ENCODE data around the gene PSAP.

Gene PSAP

DNA sequence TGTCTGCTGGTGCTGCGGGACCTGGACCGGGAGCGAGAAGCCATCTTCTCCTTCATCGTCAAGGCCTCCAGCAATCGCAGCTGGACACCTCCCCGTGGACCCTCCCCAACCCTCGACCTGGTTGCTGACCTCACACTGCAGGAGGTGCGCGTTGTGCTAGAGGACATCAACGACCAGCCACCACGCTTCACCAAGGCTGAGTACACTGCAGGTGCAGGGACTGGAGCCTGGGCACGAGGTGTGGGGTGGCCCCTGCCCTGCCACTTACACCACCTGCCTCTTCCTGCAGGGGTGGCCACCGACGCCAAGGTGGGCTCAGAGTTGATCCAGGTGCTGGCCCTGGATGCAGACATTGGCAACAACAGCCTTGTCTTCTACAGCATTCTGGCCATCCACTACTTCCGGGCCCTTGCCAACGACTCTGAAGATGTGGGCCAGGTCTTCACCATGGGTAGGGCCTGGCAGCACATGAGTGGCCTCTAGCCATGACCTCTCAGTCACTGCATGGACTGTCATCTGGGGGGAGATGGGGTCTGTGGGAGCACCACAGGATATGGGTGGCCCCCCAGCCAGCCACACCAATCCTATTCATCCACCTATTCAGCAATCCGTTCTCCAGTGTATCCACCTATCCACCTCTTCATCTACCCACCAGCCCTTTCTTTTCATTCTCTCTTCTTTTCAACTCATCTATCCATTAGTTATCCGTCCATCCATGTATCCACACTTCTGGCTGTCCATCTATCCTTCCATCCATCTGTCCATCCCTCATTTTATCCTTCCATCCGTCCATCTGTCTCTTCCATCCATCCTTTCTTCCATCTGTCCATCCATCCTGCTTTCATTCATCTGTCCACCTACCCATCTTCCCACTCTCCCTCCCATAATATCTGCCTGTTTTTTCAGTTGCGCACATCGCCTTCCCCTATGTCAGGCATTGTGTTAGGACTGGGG lies 43.2 kb downstream of the PSAP start:
- peak; percentile 25 to 47 (median 42) for DNase-seq

DNA sequence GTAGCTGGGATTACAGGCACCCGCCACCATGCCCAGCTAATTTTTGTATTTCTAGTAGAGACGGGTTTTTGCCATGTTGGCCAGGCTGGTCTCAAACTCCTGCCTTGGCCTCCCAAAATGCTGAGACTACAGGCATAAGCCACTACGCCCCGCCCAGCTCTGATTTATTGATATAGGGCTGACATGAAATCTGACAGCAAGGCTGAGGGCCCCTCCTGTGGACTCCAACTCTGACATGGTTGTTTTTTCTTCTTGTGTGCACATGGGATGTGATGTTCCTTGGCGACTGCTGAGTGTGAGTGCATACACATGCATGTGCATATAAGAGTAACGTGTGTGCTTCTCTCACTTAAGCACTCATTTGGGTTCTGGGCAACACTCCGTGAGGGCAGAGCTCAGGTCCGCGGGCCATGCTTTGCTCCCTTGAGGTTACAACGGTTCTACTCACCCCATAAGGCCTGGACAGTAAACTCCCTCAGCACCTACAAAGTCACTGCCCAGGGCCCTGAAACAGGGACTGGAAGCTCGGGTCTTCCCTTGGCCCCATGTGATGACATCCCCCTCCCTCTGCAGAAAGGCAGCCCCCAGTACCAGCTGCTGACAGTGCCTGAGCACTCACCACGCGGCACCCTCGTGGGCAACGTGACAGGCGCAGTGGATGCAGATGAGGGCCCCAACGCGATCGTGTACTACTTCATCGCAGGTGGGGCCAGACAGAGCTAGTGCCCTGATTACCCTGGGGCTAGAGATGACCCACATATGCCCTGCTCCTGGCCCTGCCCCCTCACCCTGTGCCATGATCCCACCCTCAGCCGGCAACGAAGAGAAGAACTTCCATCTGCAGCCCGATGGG lies 44.1 kb downstream of the PSAP start:
- peak; percentile 33 to 49 (median 44) for DNase-seq

GRCh38 chr10:71805776-71806703 lies 45.0 kb downstream of the PSAP start:
- peak; percentile 78 to 87 (median 85) for DNase-seq

DNA sequence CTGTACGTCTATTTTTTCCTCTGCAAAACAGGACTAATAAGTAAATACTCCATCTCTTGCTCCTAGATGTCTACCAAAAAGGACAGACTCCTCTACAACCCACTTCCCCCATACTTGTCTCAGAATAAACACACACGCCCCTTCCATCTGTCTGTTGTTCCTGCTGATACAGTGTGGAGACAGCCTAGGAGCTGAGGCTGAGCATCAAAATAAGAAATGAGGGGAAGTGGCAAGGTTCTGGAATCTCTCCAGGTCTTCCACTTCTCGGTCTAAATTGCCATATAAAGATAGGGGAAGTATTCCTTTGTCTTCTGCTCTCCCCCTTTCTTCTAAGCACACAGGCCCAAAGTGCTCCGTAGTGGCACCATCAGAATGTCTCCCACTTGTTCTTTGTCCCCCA lies 47.0 kb downstream of the PSAP start:
- DNase-seq = peak; percentile 80 to 89 (median 83)

DNA sequence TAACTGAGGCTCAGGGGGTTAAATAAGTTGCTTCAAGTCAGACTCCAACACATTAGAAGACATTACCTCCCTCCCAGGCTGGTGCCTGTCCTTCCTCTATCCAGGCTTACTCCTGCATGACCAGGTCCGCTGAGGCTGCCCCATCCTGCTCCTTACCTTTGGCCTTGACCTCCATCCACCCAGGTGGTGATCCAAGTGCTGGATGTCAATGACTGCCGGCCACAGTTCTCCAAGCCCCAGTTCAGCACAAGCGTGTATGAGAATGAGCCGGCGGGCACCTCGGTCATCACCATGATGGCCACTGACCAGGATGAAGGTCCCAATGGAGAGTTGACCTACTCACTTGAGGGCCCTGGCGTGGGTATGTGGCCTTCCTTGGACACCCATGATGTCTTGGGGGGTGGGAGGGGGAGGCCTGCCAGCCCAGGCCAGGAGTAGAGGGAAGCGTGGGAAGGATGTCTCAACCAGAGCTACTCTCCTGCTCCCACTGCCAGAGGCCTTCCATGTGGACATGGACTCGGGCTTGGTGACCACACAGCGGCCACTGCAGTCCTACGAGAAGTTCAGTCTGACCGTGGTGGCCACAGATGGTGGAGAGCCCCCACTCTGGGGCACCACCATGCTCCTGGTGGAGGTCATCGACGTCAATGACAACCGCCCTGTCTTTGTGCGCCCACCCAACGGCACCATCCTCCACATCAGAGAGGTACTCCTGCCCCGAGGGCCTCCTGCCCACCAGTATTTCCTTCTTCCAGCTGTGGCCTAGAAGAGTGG lies 48.1 kb downstream of the PSAP start:
- DNase-seq = peak; percentile 20 to 39 (median 36)

GRCh38 chr10:71802235-71802634 lies 48.8 kb downstream of the PSAP start:
- DNase-seq = peak in 3 of 4 experiments; percentile 5 to 26 (median 13)

GRCh38 chr10:71801361-71801760 lies 49.7 kb downstream of the PSAP start:
- DNase-seq = peak; percentile 48 to 69 (median 54)

DNA sequence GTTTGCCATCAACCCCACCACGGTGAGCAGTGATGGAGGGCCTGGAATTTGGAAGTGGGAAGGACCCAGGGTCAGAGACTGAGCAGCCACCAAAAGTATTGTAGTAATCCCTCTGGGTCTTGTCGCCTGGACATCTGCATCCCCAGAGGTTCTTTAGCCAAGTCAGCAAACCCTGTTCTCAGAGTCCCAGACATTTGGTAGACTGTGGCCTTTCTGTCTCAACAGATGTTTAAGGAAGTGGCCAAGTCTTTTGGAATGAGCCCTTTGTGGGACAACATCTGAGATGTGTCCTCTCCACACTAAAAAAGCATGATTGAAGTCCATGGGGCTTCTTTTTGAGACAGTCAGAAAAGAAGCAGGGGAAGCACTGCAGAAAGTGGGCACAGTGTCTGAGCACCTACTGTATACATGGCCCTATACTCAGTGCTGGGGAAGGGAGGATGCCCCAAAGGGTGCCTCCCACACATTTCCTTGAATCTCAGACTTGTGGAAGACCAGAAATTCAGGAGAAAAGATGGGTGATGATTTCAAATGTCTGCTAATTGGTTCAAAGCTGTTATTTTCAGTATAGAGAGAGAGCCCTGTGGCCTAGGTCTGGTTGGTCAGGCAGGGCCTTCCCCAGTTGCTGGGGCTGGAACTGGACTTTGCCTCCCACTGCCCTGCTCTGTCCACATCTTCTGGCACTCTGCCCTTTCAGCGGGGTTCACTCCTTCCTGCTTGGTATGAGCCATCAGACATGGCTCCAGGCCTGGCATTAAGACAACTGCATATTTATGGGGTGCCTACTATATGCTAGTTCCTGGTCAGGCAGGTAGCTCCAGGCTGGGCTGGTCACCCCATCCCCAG lies 51.2 kb downstream of the PSAP start:
- peak; percentile 54 to 77 (median 64) for DNase-seq

DNA sequence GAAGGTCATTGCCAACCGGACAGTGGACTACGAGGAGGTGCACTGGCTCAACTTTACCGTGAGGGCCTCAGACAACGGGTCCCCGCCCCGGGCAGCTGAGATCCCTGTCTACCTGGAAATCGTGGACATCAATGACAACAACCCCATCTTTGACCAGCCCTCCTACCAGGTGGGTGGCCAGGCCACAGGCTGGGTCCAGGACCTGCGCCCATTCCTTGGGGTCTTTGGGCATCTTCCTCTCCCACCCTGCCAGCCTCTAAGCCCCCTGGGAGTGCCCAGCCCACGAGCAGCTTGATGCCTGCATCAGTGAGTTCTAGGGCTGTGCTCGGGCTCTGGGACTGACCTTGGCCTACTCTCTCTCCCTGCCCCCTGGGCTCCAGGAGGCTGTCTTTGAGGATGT lies 51.9 kb downstream of the PSAP start:
- DNase-seq = peak in 1 of 4 experiments; percentile 21

GRCh38 chr10:71798308-71798624 lies 52.8 kb downstream of the PSAP start:
- DNase-seq = no peak

DNA sequence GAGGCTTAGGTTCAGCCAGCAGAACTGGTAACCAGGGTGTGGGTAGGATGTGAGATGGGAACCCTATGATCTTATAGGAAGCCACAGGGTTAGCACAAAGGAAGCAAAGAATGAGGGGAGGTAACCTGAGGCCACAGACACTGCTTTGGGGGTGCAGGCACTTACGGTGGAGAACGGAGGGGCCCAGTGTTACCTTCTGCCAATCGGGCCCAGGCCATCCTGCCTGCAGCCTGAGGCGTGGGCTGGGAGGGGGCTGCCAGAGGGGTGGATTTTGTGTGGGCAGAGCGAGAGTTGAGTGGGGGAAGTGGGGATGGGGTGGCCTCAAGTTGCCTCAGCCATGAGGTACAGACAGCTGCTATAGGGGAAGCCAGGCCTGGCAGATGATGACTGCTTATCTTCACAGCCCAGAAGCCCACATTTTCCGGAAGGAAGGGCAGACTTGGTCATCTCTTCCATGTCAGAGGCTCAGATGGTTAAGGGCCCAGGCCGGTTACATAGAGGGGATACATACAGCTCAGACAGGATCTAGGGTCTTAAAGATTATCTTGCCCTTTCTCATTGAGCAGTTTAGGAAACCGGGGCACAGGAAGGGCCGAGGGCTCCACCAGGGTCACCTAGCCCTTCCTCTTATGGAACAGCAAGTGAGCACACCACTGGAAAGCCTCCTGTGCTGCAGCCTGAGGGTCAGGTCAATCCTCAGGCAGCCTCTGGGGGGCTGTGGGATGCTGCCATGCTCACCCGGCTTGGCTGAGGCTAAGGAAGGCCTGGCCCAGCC lies 53.3 kb downstream of the PSAP start:
- DNase-seq = peak; percentile 67 to 84 (median 78)

DNA sequence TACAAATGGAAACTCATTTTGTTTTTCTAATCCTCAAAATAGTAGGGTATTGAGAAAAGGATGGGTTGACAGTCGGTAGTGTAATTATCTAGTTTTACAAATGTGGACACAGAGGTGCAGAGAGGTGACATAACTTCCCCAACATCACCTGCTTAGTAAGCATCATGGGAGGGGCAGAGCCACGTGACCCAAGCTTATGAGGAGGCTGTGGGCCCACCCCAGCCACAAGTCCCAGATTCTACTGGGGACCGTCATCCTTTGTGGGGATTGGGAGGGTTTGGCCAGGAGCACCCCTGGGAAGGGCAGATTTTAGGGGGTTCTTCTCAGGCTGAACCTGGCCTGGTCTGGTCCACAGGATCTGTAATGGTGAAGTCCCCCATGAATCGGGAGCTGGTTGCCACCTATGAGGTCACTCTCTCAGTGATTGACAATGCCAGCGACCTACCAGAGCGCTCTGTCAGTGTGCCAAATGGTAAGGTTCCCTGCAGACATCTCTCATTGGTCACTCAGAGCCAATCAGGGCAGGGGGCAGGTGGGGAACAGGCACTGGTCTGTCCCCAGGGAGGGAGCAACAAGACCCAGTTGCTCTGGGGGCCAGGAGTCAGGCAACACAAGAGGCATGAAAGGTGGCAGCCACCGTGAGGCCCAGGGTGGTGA lies 54.2 kb downstream of the PSAP start:
- DNase-seq = peak in 1 of 4 experiments; percentile 40

DNA sequence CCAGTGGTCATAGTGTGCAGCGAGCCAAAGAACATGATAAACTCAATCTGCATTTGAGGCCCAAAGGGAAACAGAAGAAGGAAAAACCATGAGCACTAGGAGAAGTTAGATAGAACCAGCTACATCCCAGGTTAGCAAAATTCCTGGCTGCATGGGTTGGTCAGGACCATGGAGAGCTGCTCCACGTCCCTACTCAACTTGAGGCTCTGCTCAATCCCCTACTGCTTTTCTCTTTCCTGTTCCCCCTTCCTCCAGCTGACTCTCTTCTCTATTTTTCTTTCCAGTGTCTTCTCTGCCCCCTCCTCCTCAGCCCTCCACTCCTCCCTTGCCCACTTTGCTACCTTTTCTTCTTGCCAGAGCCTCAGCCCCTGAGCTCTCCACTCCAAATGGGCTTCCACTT lies 55.8 kb downstream of the PSAP start:
- peak; percentile 36 to 66 (median 54) for DNase-seq

- no peak for DNase-seq
Observed at GRCh38 chr10:71790749-71791440, 60.2 kb downstream of the PSAP start.

GRCh38 chr10:71789871-71790270 lies 61.2 kb downstream of the PSAP start:
- no peak for DNase-seq

DNA sequence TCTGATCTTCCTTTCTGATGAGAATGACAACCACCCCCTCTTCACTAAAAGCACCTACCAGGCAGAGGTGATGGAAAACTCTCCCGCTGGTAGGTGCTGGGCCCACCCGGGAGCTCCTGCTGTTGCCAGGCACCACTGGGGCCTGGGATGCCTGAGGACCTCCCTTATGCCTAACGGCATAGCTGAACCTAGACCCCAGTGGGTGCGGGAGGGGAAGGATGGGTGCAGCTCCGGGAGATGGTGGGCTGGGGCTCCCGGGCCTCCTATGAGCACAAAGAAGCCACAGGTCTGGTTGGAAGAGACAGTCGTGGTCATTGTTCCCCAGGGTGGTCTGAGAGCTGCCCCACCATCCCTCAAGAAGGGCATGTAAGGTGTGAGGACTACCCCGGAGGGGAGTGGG lies 62.1 kb downstream of the PSAP start:
- no peak for DNase-seq

- DNase-seq = no peak
Observed at GRCh38 chr10:71784679-71785272, 66.3 kb downstream of the PSAP start.

All from suppressor macrophage (primary cell).